CD4-positive, alpha-beta T cell treated with Interleukin-1 beta for 1 hour (primary cell): ENCODE data around the gene PTGDR2.
A peak's percentile ranks its signal among the peaks of the same experiment; 100 is the strongest.

Experiments
- DNase-seq, 2 donors: peaks; one replicate each; pipeline ENCODE4 v3.0.0-alpha.2; 2020 to 2022

PTGDR2 gene

GRCh38 chr11:60855726-60856633 lies at the start of gene PTGDR2:
PTGDR2 (minus strand) TSS chr11:60855950; CDS start chr11:60853722, 2,228 bp downstream.
- DNase-seq: no peak

GRCh38 chr11:60905047-60905446 lies 49.3 kb upstream of the PTGDR2 start:
- DNase-seq: no peak

- no peak for DNase-seq
Measured at GRCh38 chr11:60902625-60903024, 46.9 kb upstream of the PTGDR2 start.

GRCh38 chr11:60900673-60901404 lies 45.1 kb upstream of the PTGDR2 start:
- DNase-seq: no peak

- DNase-seq: no peak
Measured at GRCh38 chr11:60899977-60900376, 44.2 kb upstream of the PTGDR2 start.

- peak; percentile 40 to 56 for DNase-seq
Measured at GRCh38 chr11:60899046-60899936, 43.5 kb upstream of the PTGDR2 start.

- DNase-seq: no peak
Measured at GRCh38 chr11:60897496-60897895, 41.7 kb upstream of the PTGDR2 start.

- no peak for DNase-seq
Measured at GRCh38 chr11:60895687-60896086, 39.9 kb upstream of the PTGDR2 start.

GRCh38 chr11:60891103-60891741 lies 35.5 kb upstream of the PTGDR2 start:
- DNase-seq: no peak

GRCh38 chr11:60890696-60891095 lies 34.9 kb upstream of the PTGDR2 start:
- no peak for DNase-seq

- DNase-seq: no peak
Measured at GRCh38 chr11:60889869-60890311, 34.1 kb upstream of the PTGDR2 start.

- peak; percentile 37 to 42 for DNase-seq
Measured at GRCh38 chr11:60887556-60887955, 31.8 kb upstream of the PTGDR2 start.

- no peak for DNase-seq
Measured at GRCh38 chr11:60880643-60881282, 25.0 kb upstream of the PTGDR2 start.

GRCh38 chr11:60879971-60880588 lies 24.3 kb upstream of the PTGDR2 start:
- no peak for DNase-seq

GRCh38 chr11:60879104-60879503 lies 23.4 kb upstream of the PTGDR2 start:
- DNase-seq: no peak

- no peak for DNase-seq
Measured at GRCh38 chr11:60878245-60879101, 22.7 kb upstream of the PTGDR2 start.

GRCh38 chr11:60876168-60876485 lies 20.4 kb upstream of the PTGDR2 start:
- no peak for DNase-seq

GRCh38 chr11:60875366-60876167 lies 19.8 kb upstream of the PTGDR2 start:
- no peak for DNase-seq
